WTC11 (cell line): ENCODE data around the gene ARPC2. TPM values are rescaled to one million over a fixed set of nuclear protein-coding genes. Genes with fewer than 3 reads are reported as not detected.

Experiments
- ATAC-seq: fragments of 200-7000 bp; cut with Tn5 transposase; 2 replicates; pipeline ENCODE4 v1.10.0; 2021; ENCODE audit warnings: mild to moderate bottlenecking, moderate library complexity
- CTCF ChIA-PET: fragments of 300-600 bp; sonication (Branson Sonifier 250); formaldehyde crosslinking; loops from one replicate; lab custom pipeline; 2021; ENCODE audit warnings: antibody characterized with exemption; lab: Charles Lee
- POLR2A ChIA-PET: fragments of 350-600 bp; sonication (Branson Sonifier 250); formaldehyde crosslinking; loops from one replicate; lab custom pipeline; 2021; ENCODE audit warnings: antibody characterized with exemption; lab: Charles Lee
- DNase-seq: peaks from one replicate; pipeline ENCODE4 v3.0.0; 2021; ENCODE audit warnings: low spot score
- H3K27ac Mint-ChIP-seq: 2 replicates; pipeline ENCODE4 v1.8.0; 2021; ENCODE audit warnings: mixed read lengths
- H3K27me3 Mint-ChIP-seq: 2 replicates; pipeline ENCODE4 v1.8.0; 2021; ENCODE audit warnings: low read depth, mild to moderate bottlenecking, moderate library complexity, mixed read lengths
- H3K36me3 Mint-ChIP-seq: 2 replicates; pipeline ENCODE4 v1.8.0; 2021; ENCODE audit warnings: mixed read lengths
- H3K4me1 Mint-ChIP-seq: 2 replicates; pipeline ENCODE4 v1.8.0; 2022; ENCODE audit warnings: mixed read lengths
- H3K4me3 Mint-ChIP-seq: 2 replicates; pipeline ENCODE4 v1.8.0; 2021; ENCODE audit warnings: mild to moderate bottlenecking, moderate library complexity, mixed read lengths
- H3K9me3 Mint-ChIP-seq: 2 replicates; pipeline ENCODE4 v1.8.0; 2021; ENCODE audit warnings: mixed read lengths
- ARID4B ChIP-seq: sonication (generic); formaldehyde crosslinking; IDR thresholded peaks from 2 replicates; pipeline ENCODE4 v1.8.0; 2023; ENCODE audit warnings: missing genetic modification reagents, mild to moderate bottlenecking, borderline replicate concordance
- ATF1 ChIP-seq: sonication (generic); formaldehyde crosslinking; IDR thresholded peaks from 2 replicates; pipeline ENCODE4 v1.8.1; 2023; ENCODE audit warnings: mild to moderate bottlenecking, moderate library complexity, missing genetic modification reagents
- ELF4 ChIP-seq: sonication (generic); formaldehyde crosslinking; IDR thresholded peaks from 2 replicates; pipeline ENCODE4 v1.8.1; 2022; ENCODE audit warnings: low read depth, mild to moderate bottlenecking, moderate library complexity, missing genetic modification reagents
- ETV6 ChIP-seq: sonication (generic); formaldehyde crosslinking; IDR thresholded peaks from 2 replicates; pipeline ENCODE4 v1.8.1; 2022; ENCODE audit warnings: mild to moderate bottlenecking, missing genetic modification reagents
- FOXK1 ChIP-seq: sonication (generic); formaldehyde crosslinking; IDR thresholded peaks from 2 replicates; pipeline ENCODE4 v1.8.0; 2022; ENCODE audit warnings: mild to moderate bottlenecking, moderate library complexity, missing genetic modification reagents
- IRF2 ChIP-seq: sonication (generic); formaldehyde crosslinking; IDR thresholded peaks from 2 replicates; pipeline ENCODE4 v1.8.0; 2022; ENCODE audit warnings: low read depth, missing genetic modification reagents, borderline replicate concordance
- MYBL2 ChIP-seq: sonication (generic); formaldehyde crosslinking; IDR thresholded peaks from 2 replicates; pipeline ENCODE4 v1.8.1; 2023; ENCODE audit warnings: mild to moderate bottlenecking, moderate library complexity, missing genetic modification reagents
- NR2C2 ChIP-seq: sonication (generic); formaldehyde crosslinking; IDR thresholded peaks from 2 replicates; pipeline ENCODE4 v1.8.0; 2022; ENCODE audit warnings: mild to moderate bottlenecking, missing genetic modification reagents
- OVOL2 ChIP-seq: fragments of 250-450 bp; sonication (Bioruptor Pico); IDR thresholded peaks from 2 replicates; pipeline ENCODE4 v1.9.0; 2021; ENCODE audit warnings: mild to moderate bottlenecking, borderline replicate concordance
- SMAD3 ChIP-seq: sonication (generic); formaldehyde crosslinking; IDR thresholded peaks from 2 replicates; pipeline ENCODE4 v1.8.0; 2022; ENCODE audit warnings: missing genetic modification reagents, mild to moderate bottlenecking, borderline replicate concordance
- TCF7 ChIP-seq: sonication (generic); formaldehyde crosslinking; IDR thresholded peaks from 2 replicates; pipeline ENCODE4 v1.8.0; 2022; ENCODE audit warnings: mild to moderate bottlenecking, low read depth, missing genetic modification reagents, moderate library complexity
- TEAD4 ChIP-seq: sonication (generic); formaldehyde crosslinking; IDR thresholded peaks from 2 replicates; pipeline ENCODE4 v1.8.0; 2022; ENCODE audit warnings: mild to moderate bottlenecking, missing genetic modification reagents
- USF2 ChIP-seq: sonication (generic); formaldehyde crosslinking; IDR thresholded peaks from 2 replicates; pipeline ENCODE4 v1.8.1; 2023; ENCODE audit warnings: mild to moderate bottlenecking, missing genetic modification reagents, moderate library complexity
- ZBTB21 ChIP-seq: sonication (generic); formaldehyde crosslinking; IDR thresholded peaks from 2 replicates; pipeline ENCODE4 v1.8.1; 2023; ENCODE audit warnings: mild to moderate bottlenecking, missing genetic modification reagents, borderline replicate concordance
- ZMAT4 ChIP-seq: fragments of 250-450 bp; sonication (Bioruptor Pico); IDR thresholded peaks from 2 replicates; pipeline ENCODE4 v1.9.0; 2021; ENCODE audit warnings: mild to moderate bottlenecking
- ZNF671 ChIP-seq: fragments of 250-450 bp; sonication (Bioruptor Pico); IDR thresholded peaks from 2 replicates; pipeline ENCODE4 v1.8.0; 2021; ENCODE audit warnings: mild to moderate bottlenecking
- total RNA-seq: library from RNA; stranded (reverse); gene quantifications from 3 replicates; pipeline ENCODE4 v1.2.3, GENCODE V29; 2021
- TF ChIP-seq, protein P1 (sequence below): sonication (generic); formaldehyde crosslinking; IDR thresholded peaks from 2 replicates; pipeline ENCODE4 v1.8.0; 2022; ENCODE audit warnings: mild to moderate bottlenecking, missing genetic modification reagents
- TF ChIP-seq, protein P2 (sequence below): sonication (generic); formaldehyde crosslinking; IDR thresholded peaks from 2 replicates; pipeline ENCODE4 v1.8.0; 2022; ENCODE audit warnings: mild to moderate bottlenecking, missing genetic modification reagents

ARPC2 gene
- total RNA-seq, 1 experiment from 2014 or later = 184 TPM

DNA sequence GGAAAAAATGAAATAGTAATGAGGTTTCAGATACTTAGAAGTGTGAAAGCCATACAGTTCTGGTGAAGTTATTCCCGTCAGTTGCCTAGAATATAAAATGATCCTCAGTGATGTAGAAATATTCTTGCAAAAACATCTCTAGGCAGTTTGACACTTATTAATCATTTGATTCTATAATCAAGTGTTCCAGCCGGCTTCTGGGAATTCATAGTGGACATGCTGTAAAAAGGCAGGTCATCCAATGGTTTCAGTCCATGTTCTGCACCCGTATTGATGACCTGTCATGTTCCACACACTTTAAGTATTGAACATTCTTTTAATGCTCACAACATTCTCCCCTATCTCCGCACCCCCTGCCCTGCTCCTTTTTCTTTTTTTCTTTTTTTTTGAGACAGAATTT lies 19.8 kb downstream of the ARPC2 start:
- DNase-seq = no peak
- H3K4me1 Mint-ChIP-seq = no peaks in the 10 kb centered on the region
- no peaks in the 10 kb centered on the region for H3K9me3 Mint-ChIP-seq
- H3K4me3 Mint-ChIP-seq = no peak overlapping the region
- ATAC-seq = no peak
- H3K27me3 Mint-ChIP-seq = no peaks in the 10 kb centered on the region
- TF ChIP-seq ZNF671 (CRISPR knock-in tag) = no peak
- no peak for TF ChIP-seq ETV6
- peaks cover 76% of the 10 kb centered on the region for H3K36me3 Mint-ChIP-seq
- H3K27ac Mint-ChIP-seq = no peak overlapping the region
- ChIA-PET CTCF (no interaction called here), POLR2A (interaction anchor here (0.7 kb wide), 2 partner anchors 10 to 713 kb away, joined by 3 to 6 read pairs; no protein-coding TSS in a partner anchor)

- H3K36me3 Mint-ChIP-seq = peaks cover 79% of the 10 kb centered on the region
- H3K27ac Mint-ChIP-seq = no peak overlapping the region
- H3K4me1 Mint-ChIP-seq = no peaks in the 10 kb centered on the region
- POLR2A ChIA-PET = no interaction called here
- H3K9me3 Mint-ChIP-seq = no peaks in the 10 kb centered on the region
- H3K4me3 Mint-ChIP-seq = no peak overlapping the region
- ATAC-seq (no peak), DNase-seq (no peak)
- CTCF ChIA-PET = no interaction called here
- H3K27me3 Mint-ChIP-seq = no peaks in the 10 kb centered on the region
- no peak for TF ChIP-seq ARID4B (CRISPR knock-in tag)
- TF ChIP-seq ZBTB21 (CRISPR knock-in tag) = no peak
- TF ChIP-seq ELF4 (CRISPR knock-in tag) = no peak
- TF ChIP-seq, protein P1, sequence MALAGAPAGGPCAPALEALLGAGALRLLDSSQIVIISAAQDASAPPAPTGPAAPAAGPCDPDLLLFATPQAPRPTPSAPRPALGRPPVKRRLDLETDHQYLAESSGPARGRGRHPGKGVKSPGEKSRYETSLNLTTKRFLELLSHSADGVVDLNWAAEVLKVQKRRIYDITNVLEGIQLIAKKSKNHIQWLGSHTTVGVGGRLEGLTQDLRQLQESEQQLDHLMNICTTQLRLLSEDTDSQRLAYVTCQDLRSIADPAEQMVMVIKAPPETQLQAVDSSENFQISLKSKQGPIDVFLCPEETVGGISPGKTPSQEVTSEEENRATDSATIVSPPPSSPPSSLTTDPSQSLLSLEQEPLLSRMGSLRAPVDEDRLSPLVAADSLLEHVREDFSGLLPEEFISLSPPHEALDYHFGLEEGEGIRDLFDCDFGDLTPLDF = no peak
- no peak for TF ChIP-seq TCF7 (CRISPR knock-in tag)
- TF ChIP-seq TEAD4 (CRISPR knock-in tag) = no peak
- TF ChIP-seq ZMAT4 (CRISPR knock-in tag) = no peak
- no peak for TF ChIP-seq NR2C2
- TF ChIP-seq OVOL2 (CRISPR knock-in tag) = no peak
- no peak for TF ChIP-seq MYBL2 (CRISPR knock-in tag)
- no peak for TF ChIP-seq ATF1
- TF ChIP-seq USF2 = no peak
- no peak for TF ChIP-seq IRF2
- TF ChIP-seq, protein P2, sequence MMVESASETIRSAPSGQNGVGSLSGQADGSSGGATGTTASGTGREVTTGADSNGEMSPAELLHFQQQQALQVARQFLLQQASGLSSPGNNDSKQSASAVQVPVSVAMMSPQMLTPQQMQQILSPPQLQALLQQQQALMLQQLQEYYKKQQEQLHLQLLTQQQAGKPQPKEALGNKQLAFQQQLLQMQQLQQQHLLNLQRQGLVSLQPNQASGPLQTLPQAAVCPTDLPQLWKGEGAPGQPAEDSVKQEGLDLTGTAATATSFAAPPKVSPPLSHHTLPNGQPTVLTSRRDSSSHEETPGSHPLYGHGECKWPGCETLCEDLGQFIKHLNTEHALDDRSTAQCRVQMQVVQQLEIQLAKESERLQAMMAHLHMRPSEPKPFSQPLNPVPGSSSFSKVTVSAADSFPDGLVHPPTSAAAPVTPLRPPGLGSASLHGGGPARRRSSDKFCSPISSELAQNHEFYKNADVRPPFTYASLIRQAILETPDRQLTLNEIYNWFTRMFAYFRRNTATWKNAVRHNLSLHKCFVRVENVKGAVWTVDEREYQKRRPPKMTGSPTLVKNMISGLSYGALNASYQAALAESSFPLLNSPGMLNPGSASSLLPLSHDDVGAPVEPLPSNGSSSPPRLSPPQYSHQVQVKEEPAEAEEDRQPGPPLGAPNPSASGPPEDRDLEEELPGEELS (CRISPR knock-in tag) = no peak
- TF ChIP-seq FOXK1 (CRISPR knock-in tag) = no peak
- no peak for TF ChIP-seq SMAD3 (CRISPR knock-in tag)
Measured at GRCh38 chr2:218238887-218239286, 21.9 kb downstream of the ARPC2 start.
